ENCODE measurements around the gene STXBP5L. TPM values are rescaled to one million over a fixed set of nuclear protein-coding genes. Genes with fewer than 3 reads are reported as not detected.
"Not testable (repeated sequence)": the region's sequence is repeated elsewhere in the genome, so short reads cannot be mapped to it uniquely, and the experiment has no call there.

STXBP5L gene
- total RNA-seq, 1 experiment from 2014 or later: not detected

DNA sequence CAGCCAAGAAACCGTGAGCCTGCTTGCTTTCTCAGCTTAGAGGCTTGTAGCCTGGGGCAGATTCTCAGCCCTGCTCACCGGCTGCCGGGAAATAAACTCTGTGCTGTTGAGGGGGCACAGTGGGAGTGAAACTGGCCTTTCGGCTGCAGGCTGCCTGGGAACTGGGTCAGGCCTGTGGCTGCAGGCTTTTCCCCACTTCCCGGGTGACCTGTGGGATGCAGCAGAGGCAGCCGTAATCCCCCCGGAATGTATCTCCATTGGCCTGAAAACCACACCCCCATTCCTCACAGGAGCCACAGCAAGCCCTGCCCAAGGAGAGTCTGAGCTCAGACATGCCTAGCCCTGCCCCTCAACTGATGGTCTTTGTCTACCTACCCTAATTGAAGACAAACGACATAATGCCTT, 110.9 kb downstream of the STXBP5L start:
- DNase-seq (ENCODE audit: low read depth): no peak

DNA sequence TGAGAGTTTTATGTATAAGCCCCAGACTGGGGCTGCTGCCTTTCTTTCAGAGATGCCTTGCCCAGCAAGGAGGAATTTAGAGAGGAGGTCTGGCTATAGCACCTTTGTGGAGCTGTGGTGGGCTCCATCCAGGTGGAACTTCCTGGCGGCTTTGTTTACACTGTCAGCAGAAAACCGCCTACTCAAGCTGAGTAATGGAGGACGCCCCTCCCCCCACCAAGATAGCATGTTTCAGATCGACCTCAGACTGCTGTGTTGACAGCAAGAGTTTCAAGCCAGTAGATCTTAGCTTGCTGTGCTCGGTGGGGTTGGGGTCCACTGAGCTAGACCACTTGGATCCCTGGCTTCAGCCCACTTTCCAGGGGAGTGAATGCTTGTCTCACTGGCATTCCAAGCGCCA, 155.6 kb downstream of the STXBP5L start:
- no peak for DNase-seq (ENCODE audit: low read depth)

DNA sequence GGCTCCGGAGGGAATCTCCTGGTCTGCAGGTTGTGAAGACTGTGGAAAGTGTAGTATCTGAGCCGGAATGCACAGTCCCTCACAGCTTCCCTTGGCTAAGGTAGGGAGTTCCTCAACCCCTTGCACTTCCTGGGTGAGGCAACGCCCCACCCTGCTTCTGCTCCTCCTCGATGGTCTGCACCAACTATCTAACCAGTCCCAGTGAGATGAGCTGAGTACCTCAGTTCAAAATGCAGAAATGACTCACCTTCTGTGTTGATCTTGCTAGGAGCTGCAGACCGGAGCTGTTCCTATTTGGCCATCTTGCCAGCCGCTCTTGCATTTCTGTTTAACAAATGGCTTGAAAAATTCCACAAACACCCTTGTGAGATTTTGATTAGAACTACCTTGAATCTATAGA, 156.1 kb downstream of the STXBP5L start:
- no peak for DNase-seq (ENCODE audit: low read depth)

DNA sequence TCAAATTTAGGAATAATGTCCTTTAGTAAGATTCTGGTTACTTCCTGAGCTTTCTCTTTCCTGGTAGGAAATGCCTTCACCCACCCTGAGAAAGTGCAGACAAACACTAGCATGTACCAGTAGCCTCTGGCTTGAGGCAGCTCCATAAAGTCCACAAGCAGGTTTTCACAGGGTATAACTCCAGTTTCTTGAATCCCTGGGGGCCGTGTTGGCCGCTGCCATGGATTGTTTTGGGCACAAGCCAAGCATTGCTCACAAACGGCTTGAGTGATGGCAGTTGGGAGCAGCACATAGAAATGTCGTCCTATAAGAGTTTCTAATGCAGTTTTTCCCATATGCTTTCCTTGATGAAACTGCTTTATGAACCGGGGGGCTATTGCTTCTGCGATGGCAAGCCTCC, 164.1 kb downstream of the STXBP5L start:
- peak; percentile 1 for DNase-seq (ENCODE audit: low read depth)

DNA sequence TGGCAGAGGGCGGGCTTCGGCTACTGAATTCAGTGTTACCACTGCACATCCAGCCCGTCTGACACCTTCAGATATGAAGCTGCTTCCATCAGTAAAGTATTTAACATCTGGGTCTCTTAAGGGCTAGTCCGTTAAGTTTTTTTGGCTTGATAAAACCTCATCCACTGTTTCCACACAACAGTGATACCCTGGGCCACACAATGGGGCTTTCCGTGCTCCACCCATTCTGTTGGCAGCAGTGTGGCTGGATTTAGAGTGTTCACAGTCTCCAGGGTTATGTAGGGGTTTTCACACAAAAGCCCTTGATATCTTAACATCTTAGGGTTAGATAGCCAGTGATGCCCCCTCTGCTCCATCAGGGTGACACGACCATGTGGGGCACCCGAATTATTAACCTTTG, 165.0 kb downstream of the STXBP5L start:
- no peak for DNase-seq (ENCODE audit: low read depth)

DNA sequence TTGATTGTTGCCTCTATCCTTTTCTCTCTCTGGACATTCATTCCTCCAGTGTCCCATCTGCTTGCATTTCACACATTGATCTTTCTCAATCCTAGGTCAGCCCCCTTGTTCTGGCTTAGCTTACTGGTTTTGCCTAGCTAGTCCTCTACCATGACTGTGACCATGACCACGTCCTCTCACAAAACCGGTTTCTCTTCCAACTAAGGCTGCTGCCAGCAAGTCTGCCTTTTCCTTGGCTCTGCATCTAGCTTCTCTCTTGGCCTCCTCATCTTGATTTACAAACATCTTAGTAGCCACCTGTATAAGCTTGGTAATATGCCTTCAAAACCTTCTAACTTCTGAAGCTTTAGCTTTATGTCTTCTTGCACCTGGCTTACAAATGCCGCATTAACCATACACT, 167.2 kb downstream of the STXBP5L start:
- DNase-seq (ENCODE audit: low read depth): no peak

DNA sequence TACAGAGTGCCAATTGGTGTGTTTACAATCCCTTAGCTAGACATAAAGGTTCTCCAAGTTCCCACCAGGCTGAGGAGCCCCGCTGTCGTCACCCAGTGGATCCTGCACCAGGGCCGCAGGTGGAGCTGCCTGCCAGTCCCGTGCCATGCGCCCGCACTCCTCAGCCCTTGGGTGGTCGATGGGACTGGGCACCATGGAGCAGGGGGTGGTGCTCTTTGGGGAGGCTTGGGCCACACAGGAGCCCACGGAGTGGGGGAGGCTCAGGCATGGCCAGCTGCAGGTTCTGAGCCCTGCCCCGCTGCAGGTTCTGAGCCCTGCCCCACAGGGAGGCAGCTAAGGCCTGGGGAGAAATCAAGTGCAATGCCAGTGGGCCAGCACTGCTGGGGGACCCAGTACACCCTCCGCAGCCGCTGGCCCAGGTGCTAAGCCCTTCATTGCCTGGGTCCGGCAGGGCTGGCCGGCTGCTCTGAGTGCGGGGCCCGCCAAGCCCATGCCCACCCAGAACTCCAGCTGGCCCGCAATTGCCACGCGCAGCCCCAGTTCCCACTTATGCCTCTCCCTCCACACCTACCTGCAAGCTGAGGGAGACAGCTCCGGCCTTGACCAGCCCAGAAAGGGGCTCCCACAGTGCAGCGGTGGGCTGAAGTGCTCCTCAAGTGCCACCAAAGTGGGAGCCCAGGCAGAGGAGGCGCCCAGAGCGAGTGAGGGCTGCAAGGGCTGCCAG, 170.5 kb downstream of the STXBP5L start:
- not testable (repeated sequence) for DNase-seq (ENCODE audit: low read depth)

DNA sequence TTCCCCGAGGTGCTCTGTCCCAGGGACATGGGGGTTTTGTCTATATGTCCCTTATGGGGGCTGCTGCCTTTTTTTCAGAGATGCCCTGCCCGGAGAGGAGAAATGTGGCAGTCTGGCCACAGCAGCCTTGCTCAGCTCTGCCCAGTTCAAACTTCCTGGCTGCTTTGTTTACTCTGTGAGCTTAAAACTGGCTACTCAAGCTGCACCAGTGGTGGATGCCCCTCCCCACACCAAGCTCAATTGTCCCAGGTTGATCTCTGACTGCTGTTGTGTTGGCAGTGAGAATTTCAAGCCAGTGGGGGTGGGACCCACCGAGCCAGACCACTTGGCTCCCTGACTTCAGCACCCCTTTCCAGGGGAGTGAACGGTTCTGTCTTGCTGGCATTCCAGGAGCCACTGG, 188.9 kb downstream of the STXBP5L start:
- no peak for DNase-seq (ENCODE audit: low read depth)

DNA sequence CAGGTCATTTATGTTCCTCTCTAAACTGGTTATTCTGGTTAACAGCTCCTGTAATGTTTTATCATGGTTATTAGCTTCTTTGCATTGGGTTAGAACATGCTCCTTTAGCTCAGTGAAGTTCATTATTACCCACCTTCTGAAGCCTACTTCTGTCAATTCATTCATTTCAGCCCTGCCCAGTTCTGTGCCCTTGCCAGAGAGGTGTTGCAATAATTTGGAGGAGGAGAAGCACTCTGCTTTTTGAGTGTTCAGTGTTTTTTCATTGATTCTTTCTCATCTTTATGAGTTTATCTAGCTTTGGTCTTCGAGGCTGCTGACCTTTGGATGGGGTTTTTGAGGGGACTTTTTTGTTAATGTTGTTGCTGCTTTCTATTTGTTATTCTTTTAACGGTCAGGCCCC, 203.1 kb downstream of the STXBP5L start:
- DNase-seq (ENCODE audit: low read depth): not testable (repeated sequence)

DNA sequence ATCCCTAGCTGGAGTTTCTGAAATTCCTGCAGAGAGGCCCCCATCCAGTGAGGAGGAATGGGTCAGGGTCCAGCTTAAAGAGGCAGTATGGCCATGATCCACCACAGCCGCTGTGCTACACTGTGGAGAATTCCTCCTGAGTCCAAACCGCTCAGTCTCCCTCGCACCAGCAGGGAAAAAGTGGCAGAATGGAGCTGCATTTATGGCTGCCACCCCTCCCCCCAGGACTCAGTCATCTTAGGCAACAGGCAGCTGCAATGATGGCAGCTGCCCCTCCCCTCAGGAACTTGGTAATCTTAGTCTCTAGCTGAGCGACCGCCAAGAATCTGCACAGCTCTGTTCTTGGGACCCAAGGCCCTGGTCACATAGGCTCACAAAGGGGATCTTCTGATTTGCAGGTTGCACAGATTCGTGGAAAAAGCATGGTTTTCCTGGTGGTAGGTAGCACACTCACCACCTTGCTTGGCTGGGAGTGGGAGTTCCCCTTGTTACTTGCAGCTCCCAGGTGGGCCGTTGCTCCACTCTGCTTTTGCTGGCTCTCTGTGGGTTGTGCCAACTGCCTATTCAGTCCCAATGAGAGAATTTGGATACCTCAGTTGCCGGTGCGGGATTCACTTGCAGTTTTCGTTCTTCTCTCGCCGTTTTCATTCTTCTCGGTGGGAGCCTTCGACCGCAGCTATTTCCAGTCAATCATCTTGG, 204.1 kb downstream of the STXBP5L start:
- DNase-seq (ENCODE audit: low read depth): no peak

DNA sequence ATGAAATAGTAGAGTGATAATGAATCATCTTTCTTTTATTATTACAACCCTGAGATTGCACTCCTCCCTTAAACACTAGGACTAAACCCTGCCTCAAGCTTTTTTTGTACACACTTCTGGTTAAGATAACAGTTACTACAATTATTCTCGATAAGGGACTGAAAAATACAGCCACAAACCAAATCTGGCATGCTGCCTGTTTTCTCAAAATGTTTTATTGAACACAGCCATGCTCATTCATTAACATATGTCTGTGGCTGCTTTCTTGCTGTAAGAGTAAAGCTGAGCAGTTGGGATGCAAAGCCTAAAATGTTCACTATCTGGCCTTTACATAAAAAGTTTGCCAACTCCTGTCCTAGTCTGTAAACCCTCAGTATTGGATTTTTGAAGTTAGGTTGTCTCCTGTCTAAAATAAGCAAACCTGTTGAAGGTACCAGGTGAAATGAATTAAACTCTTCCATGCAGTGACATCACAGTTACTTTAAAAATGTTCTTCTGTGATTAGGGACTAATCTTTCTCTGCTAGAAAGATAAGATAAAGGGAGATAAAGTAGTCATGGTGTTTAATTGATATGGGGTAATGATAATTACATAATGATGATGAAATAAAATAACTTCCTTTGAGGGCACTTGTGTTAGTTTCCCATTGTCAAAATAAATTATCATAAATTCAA, 218.2 kb downstream of the STXBP5L start:
- DNase-seq (ENCODE audit: low read depth): no peak

DNA sequence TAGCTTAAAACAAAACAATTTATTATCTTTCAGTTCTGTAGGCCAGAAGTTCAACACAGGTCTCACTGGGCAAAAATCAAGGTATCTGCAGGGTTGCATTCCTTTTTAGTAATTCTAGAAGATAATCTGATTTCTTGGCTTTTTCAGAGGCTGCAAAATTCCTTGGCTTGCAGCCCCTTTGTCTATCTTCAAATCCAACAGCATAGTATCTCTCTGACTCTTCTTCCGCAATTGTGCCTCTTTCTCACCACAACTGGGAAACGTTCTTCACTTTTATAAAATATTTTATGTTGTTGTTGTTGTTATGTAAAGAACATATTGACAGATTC, 218.7 kb downstream of the STXBP5L start:
- no peak for DNase-seq (ENCODE audit: low read depth)

DNA sequence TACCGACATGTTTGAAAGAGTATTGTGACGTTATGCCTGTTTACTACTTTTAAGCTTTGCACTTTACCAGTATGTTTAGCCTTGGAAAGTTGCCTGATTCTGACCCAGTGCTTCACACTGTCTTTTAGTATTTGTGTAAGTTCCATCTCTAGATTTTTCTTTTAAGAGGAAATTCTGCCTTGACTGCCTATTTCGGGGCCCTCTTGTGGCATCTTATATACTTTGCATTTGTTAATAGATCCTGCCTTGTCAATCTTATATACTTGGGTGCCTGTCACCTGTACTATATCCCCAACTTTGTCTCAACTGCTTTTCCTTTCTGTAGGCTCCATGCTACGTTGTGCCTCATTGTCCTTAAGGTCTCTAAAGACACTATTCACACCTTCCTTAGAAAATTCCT, 244.6 kb downstream of the STXBP5L start:
- peak; percentile 10 for DNase-seq (ENCODE audit: low read depth)

DNA sequence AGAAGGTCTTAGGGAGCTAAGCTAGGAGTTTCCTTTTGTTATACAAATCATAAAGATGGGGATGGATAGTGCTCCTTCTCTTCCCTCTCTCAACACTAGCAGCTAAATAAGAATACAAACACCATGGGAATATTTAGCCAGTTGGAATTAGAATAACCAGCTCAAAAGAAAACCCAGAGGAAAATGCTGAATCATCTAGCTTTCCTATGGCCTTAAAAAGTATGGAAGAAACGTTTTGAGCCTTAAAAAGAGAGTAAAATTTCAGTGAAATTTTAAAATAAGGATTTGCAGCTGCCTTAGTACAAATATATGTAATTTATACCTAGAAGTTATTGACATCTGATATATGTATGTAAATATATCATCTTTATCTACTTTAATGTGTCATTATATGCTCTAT, 245.8 kb downstream of the STXBP5L start:
- no peak for DNase-seq (ENCODE audit: low read depth)

DNA sequence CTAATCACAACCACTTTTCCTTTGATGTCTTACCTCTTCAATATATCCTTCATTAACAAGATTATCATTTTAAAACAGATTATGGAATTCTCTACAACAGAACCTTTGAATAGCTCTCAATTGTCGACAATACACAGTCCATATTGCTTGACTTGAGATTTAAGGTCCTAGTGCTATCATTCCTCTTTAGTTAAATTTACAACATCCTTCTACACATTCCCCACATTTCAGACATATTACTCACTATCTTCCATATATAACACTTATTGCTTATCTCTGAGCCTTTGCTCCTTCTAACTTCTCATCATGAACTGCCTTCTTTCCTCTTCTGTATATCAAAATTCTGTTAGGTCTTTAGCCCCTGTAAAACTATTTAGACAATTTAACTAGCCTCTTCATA, 247.0 kb downstream of the STXBP5L start:
- peak; percentile 18 for DNase-seq (ENCODE audit: low read depth)

DNA sequence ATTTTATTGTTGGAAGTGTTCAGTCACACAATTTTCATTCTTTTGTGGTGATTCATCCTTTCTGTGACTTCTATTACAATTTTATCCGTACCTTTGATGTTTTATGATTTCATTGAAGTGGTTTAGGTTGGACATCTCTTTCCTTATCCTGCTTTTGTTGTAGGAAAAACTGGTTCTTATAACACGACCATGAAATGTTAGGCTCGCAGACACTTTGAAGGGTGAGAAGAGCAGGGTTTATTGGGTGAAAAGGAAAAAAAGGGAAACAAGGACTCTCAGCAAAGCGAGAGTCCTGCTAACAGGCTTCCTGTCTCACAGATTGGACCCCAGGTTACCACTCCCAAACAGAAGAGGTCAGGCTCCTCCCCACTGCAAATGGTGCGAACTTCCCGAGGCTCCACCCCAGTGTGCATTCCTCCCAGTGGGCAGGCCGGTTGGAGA, 257.4 kb downstream of the STXBP5L start:
- peak; percentile 48 for DNase-seq (ENCODE audit: low read depth)

DNA sequence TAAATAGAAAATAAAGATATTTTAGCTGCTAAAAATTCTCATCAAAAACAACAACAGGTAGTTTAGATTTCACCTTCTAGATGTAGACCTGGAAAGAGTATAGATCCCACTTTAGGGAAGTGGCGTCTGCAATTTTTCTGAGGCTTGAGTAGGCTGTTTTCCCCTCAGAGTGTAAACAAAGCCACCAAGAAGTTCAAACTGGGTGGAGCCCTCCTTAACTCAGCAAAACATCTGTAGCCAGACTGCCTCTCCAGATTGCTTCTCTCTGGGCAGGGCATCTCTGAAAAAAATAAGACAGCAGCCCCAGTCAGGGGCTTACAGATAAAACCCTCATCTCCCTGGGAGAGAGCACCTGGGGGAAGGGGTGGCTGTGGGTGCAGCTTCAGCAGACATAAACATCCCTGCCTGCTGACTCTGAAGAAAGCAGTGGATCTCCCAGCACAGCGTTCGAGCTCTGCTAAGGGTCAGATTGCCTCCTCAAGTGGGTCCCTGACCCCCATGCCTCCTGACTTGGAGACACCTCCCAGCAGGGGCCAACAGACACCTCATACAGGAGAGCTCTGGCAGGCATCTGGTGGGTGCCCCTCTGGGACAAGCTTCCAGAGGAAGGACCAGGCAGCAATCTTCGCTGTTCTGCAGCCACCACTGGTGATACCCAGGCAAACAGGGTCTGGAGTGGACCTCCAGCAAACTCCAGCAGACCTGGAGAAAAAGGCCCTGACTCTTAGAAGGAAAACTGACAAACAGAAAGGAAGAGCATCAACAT, 259.6 kb downstream of the STXBP5L start:
- DNase-seq (ENCODE audit: low read depth): no peak

DNA sequence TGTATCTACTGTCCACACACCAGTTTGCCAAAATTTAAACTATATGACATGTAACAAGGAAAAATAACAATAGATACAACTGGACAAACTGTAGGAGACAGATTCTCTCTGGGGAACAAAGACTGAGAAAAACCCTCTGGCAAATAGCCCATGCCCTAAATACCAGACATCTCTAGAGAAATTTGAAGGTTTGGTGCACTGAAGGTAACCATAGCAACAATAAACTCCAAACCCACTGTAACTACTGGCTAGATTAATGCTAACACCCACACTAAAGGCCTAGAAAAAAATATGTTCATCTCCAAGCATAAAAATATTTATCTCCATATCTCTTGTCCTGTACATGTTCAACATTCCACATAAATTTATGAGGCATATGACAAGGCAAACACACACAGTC, 267.1 kb downstream of the STXBP5L start:
- DNase-seq (ENCODE audit: low read depth): no peak

DNA sequence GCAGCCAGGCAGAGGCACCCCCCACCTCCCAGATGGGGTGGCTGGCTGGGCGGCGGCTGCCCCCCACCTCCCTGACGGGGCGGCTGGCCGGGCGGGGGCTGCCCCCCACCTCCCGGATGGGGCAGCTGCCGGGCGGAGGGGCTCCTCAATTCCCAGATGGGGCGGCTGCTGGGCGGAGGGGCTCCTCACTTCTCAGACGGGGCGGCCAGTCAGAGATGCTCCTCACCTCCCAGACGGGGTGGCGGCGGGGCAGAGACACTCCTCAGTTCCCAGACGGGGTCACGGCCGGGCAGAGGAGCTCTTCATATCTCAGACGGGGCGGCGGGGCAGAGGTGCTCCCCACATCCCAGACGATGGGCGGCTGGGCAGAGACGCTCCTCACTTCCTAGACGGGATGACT, 282.6 kb downstream of the STXBP5L start:
- DNase-seq (ENCODE audit: low read depth): not testable (repeated sequence)

DNA sequence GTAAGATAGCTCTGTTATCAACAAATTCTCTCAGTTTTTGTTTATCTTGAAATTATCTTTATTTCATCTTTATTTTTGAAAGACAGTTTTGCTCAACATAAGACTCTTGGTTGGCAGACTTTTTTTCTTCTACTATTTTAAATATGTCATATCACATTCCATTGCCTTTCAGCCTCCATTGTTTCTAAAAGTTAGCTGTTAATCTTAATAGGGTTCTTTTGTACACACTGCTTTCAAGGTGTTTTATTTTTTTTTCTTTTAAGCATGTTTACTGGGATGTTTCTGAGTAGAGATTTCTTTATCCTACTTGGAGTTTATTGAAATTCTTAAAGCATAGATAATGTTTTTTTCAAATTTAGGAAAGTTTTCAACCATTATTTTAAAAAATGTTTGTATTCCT, 294.6 kb downstream of the STXBP5L start:
- DNase-seq (ENCODE audit: low read depth): no peak

DNA sequence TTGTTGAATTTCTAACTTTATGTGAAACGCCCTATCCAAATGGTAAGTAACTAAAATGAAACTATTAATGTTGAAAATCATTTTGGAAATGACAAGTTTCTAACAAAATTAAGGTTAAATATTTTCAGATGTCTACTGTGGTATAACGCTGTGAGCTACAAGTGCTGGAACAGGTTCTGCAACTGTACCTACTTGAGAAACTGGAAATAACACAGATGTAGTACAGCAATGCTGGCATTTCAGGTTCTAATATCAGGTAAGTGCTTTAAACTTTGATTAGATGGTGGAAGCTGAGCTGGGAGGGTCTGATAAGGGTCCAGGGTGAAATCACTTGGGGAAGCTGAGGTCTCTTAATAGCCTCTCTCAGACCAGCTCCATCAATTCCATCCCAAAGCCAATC, 315.1 kb downstream of the STXBP5L start:
- no peak for DNase-seq (ENCODE audit: low read depth)

DNA sequence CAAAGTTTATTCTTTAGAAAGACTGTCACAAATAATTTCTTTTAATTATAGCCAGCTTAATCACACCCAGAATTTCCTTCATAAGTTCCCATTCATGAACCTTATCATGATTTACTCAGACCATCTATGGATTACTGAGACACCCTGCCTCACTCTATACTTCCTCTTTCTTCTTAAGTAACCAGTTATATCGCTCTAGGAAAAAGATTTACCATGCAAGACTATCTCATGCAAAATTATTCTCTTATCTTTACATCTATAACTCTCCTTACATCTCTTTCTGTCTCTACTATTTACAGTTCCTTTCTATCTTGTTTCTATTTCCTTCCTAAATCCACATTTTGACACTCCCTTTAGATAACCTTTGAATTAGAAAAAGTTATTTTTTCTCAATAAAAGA, 321.0 kb downstream of the STXBP5L start:
- DNase-seq (ENCODE audit: low read depth): no peak

Measured in RPMI7951 (cell line).